Activated T-cell treated with anti-CD3 and anti-CD28 coated beads, Interleukin-2, amount 50 U/mL, for 4 hours (primary cell): ENCODE data around the gene MBOAT1. TPM values are rescaled to one million over a fixed set of nuclear protein-coding genes. Genes with fewer than 3 reads are reported as not detected.
"Not testable (repeated sequence)": the region's sequence is repeated elsewhere in the genome, so short reads cannot be mapped to it uniquely, and the experiment has no call there.

ENCODE experiments used
- ATAC-seq, 2 donors: fragments of 200-7000 bp; cut with Tn5 transposase; one replicate each; pipeline ENCODE4 v1.10.0; 2021
- DNase-seq: peaks from one replicate; pipeline ENCODE4 v3.0.0-alpha.2; 2020
- H3K27me3 Mint-ChIP-seq: one replicate; pipeline ENCODE4 v1.8.0; 2021; ENCODE audit warnings: low read depth, mixed read lengths
- H3K36me3 Mint-ChIP-seq: one replicate; pipeline ENCODE4 v1.8.0; 2022; ENCODE audit warnings: mixed read lengths; ENCODE audit not compliant: insufficient read depth
- H3K4me1 Mint-ChIP-seq: one replicate; pipeline ENCODE4 v1.8.0; 2021; ENCODE audit warnings: low read depth, mixed read lengths
- H3K4me3 Mint-ChIP-seq: one replicate; pipeline ENCODE4 v1.8.0; 2021; ENCODE audit warnings: mild to moderate bottlenecking, moderate library complexity, mixed read lengths
- H3K9me3 Mint-ChIP-seq: one replicate; pipeline ENCODE4 v1.8.0; 2021; ENCODE audit warnings: mixed read lengths
- total RNA-seq, 3 donors: library from RNA; stranded (reverse); gene quantifications; one replicate each; pipeline ENCODE4 v1.2.1, GENCODE V29; 2021

MBOAT1 gene
- total RNA-seq, 3 donors from 2014 or later = 2.2 to 5.1 (median 4.4) TPM

- no peak for ATAC-seq
- DNase-seq = no peak
- no peak overlapping the region for H3K4me3 Mint-ChIP-seq
- no peaks in the 10 kb centered on the region for H3K9me3 Mint-ChIP-seq
- no peaks in the 10 kb centered on the region for H3K4me1 Mint-ChIP-seq
- H3K36me3 Mint-ChIP-seq = peaks cover 4% of the 10 kb centered on the region
- H3K27me3 Mint-ChIP-seq = no peaks in the 10 kb centered on the region
Observed at GRCh38 chr6:20159781-20160540, 52.3 kb downstream of the MBOAT1 start.

- DNase-seq (no peak), ATAC-seq (no peak)
- Mint-ChIP-seq H3K27me3 (no peaks in the 10 kb centered on the region), H3K9me3 (no peaks in the 10 kb centered on the region), H3K36me3 (peaks cover 4% of the 10 kb centered on the region), H3K4me1 (no peaks in the 10 kb centered on the region), H3K4me3 (no peak overlapping the region)
Observed at GRCh38 chr6:20159098-20159497, 53.2 kb downstream of the MBOAT1 start.

GRCh38 chr6:20158676-20159075 is 53.6 kb downstream of the MBOAT1 start:
- ATAC-seq = no peak
- no peaks in the 10 kb centered on the region for H3K9me3 Mint-ChIP-seq
- DNase-seq = no peak
- no peak overlapping the region for H3K4me3 Mint-ChIP-seq
- no peaks in the 10 kb centered on the region for H3K4me1 Mint-ChIP-seq
- H3K36me3 Mint-ChIP-seq = peaks cover 4% of the 10 kb centered on the region
- H3K27me3 Mint-ChIP-seq = no peaks in the 10 kb centered on the region

DNA sequence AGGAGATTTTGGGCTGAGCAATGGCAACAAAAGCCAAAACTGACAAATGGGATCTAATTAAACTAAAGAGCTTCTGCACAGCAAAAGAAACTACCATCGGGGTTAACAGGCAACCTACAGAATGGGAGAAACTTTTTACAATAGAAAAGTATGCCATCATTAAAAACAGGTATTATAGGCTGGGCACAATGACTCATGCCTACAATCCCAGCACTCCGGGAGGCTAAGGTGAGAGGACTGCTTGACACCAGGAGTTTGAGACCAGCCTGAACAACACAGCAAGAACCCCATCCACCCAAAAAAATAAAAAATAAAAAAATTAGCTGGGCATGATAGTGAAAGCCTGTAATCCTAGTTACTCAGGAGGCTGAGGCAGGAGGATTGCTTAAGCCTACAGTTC is 55.4 kb downstream of the MBOAT1 start:
- no peak overlapping the region for H3K4me3 Mint-ChIP-seq
- H3K4me1 Mint-ChIP-seq = no peaks in the 10 kb centered on the region
- H3K27me3 Mint-ChIP-seq = no peaks in the 10 kb centered on the region
- H3K9me3 Mint-ChIP-seq = no peaks in the 10 kb centered on the region
- DNase-seq (no peak), ATAC-seq (no peak)
- H3K36me3 Mint-ChIP-seq = peaks cover 4% of the 10 kb centered on the region

GRCh38 chr6:20154753-20155152 is 57.5 kb downstream of the MBOAT1 start:
- DNase-seq (no peak), ATAC-seq (no peak)
- no peaks in the 10 kb centered on the region for H3K27me3 Mint-ChIP-seq
- no peak overlapping the region for H3K4me3 Mint-ChIP-seq
- peaks cover 14% of the 10 kb centered on the region for H3K36me3 Mint-ChIP-seq
- no peaks in the 10 kb centered on the region for H3K4me1 Mint-ChIP-seq
- no peaks in the 10 kb centered on the region for H3K9me3 Mint-ChIP-seq

DNA sequence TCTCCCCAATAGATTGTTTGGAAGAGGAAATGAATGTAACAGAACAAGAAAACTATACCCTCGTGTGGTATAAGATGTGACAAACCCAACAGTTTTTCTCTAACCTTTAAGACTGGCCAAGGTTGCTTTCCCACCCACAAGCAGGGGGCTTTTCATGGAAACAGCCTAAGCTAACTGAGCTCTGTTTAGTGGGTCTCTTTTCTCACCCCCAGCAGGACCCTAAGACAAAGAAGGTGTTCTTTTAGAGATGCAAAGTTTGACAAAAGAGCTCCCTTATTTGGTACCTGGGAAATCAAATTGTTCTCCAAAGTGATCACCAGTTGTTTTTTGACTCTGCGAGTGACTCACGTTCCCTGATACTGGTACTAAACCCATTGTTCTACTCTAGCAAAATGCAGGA is 59.1 kb downstream of the MBOAT1 start:
- peaks cover 20% of the 10 kb centered on the region for H3K36me3 Mint-ChIP-seq
- no peak for ATAC-seq
- no peaks in the 10 kb centered on the region for H3K4me1 Mint-ChIP-seq
- H3K27me3 Mint-ChIP-seq = no peaks in the 10 kb centered on the region
- no peak overlapping the region for H3K4me3 Mint-ChIP-seq
- H3K9me3 Mint-ChIP-seq = no peaks in the 10 kb centered on the region
- no peak for DNase-seq

GRCh38 chr6:20148433-20148832 is 63.8 kb downstream of the MBOAT1 start:
- ATAC-seq (no peak), DNase-seq (no peak)
- H3K27me3 Mint-ChIP-seq = no peaks in the 10 kb centered on the region
- H3K4me3 Mint-ChIP-seq = no peak overlapping the region
- H3K4me1 Mint-ChIP-seq = no peaks in the 10 kb centered on the region
- no peaks in the 10 kb centered on the region for H3K9me3 Mint-ChIP-seq
- peaks cover 31% of the 10 kb centered on the region for H3K36me3 Mint-ChIP-seq

- peaks cover 32% of the 10 kb centered on the region for H3K36me3 Mint-ChIP-seq
- ATAC-seq = no peak
Observed at GRCh38 chr6:20147469-20147868, 64.8 kb downstream of the MBOAT1 start.

DNA sequence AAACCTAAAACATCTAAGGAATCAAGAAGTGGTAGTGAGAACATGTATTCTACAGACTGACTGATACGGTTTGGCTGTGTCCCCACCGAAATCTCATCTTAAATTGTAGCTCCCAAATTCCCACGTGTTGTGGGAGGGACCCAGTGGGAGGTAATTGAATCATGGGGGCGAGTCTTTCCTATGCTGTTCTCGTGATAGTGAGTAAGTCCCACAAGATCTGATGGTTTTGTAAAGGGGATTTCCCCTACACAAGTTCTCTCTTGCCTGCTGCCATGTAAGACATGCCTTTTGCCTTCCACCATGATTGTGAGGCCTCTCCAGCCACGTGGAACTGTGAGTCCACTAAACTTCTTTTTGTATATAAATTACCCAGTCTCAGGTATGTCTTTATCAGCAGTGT is 65.4 kb downstream of the MBOAT1 start:
- not testable (repeated sequence) for DNase-seq, ATAC-seq, H3K9me3 Mint-ChIP-seq, H3K27me3 Mint-ChIP-seq, H3K4me3 Mint-ChIP-seq, H3K4me1 Mint-ChIP-seq
- peaks cover 32% of the 10 kb centered on the region for H3K36me3 Mint-ChIP-seq

More at GRCh38 chr6:20147469-20147868, 64.8 kb downstream of the MBOAT1 start:
- Mint-ChIP-seq H3K4me3 (no peak overlapping the region), H3K4me1 (no peaks in the 10 kb centered on the region), H3K9me3 (no peaks in the 10 kb centered on the region), H3K27me3 (no peaks in the 10 kb centered on the region)
- DNase-seq = no peak

DNA sequence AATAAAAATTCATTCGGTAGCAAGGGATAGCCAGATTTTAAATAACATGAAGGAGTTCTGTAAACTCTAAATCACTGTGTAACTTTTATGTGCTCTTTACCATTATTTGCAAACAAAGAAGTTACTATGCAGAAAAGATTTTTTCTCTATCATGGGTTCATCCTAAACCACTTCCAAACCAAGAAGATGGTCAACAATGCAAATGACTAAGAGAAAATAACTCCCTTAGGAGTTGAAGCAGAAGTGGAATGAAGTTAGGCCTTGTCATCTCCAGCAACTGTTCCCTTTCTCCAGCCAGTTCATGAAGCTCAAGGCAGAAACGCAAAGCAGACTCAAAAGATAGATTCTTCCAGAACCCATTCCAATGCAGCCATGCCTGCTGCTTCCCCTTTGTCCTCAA is 66.0 kb downstream of the MBOAT1 start:
- Mint-ChIP-seq H3K27me3 (no peaks in the 10 kb centered on the region), H3K4me1 (no peaks in the 10 kb centered on the region), H3K4me3 (no peak overlapping the region), H3K36me3 (peaks cover 30% of the 10 kb centered on the region), H3K9me3 (no peaks in the 10 kb centered on the region)
- ATAC-seq = no peak
- no peak for DNase-seq

DNA sequence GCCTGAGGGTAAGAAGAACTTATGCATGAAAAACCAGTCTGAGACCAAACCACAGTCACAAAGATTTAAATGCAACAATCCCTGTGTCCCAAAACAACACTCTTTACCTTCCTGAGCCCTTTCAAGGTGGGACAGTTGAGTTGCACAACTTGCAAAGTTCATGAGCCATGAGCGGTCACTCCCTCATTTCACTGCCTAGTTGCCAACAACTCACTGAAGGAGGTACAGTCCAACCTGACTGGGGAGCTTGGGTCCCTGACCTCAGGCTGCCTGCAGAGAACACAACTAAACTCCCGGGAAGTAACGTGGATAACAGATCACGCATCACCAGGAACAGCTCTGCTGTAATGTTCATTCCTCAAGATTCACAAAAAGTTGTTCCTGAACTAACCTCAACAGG is 69.4 kb downstream of the MBOAT1 start:
- DNase-seq = no peak
- Mint-ChIP-seq H3K9me3 (no peaks in the 10 kb centered on the region), H3K36me3 (peaks cover 26% of the 10 kb centered on the region), H3K27me3 (no peaks in the 10 kb centered on the region), H3K4me3 (no peak overlapping the region), H3K4me1 (no peaks in the 10 kb centered on the region)
- ATAC-seq = no peak

GRCh38 chr6:20141931-20142330 is 70.3 kb downstream of the MBOAT1 start:
- H3K36me3 Mint-ChIP-seq = peaks cover 25% of the 10 kb centered on the region
- no peaks in the 10 kb centered on the region for H3K4me1 Mint-ChIP-seq
- no peak for DNase-seq
- H3K27me3 Mint-ChIP-seq = no peaks in the 10 kb centered on the region
- no peak for ATAC-seq
- no peaks in the 10 kb centered on the region for H3K9me3 Mint-ChIP-seq
- no peak overlapping the region for H3K4me3 Mint-ChIP-seq

GRCh38 chr6:20139127-20139963 is 72.9 kb downstream of the MBOAT1 start:
- not testable (repeated sequence) for H3K4me1 Mint-ChIP-seq, H3K9me3 Mint-ChIP-seq, ATAC-seq, H3K27me3 Mint-ChIP-seq, DNase-seq, H3K4me3 Mint-ChIP-seq
- peaks cover 19% of the 10 kb centered on the region for H3K36me3 Mint-ChIP-seq

DNA sequence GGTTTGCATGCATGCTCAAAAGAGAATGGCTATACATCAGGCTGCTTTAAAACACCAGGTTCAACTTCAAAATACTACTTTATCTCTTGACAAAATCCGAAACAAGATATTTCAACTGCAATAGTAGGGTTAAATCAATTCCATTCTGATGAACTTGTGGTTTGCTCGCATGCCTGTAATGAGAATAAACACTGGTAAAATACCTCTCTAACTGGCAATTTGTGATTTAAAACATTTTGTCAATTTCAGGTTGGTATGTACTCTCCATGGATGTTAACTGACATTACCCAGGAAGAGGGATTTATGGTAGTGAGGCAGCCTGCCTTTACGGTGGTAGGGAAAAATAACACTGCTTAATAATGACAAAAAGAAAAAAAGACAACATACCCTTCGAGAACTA is 74.4 kb downstream of the MBOAT1 start:
- Mint-ChIP-seq H3K4me3 (no peak overlapping the region), H3K27me3 (no peaks in the 10 kb centered on the region), H3K4me1 (no peaks in the 10 kb centered on the region), H3K9me3 (no peaks in the 10 kb centered on the region), H3K36me3 (peaks cover 19% of the 10 kb centered on the region)
- DNase-seq = no peak
- ATAC-seq = no peak

GRCh38 chr6:20137240-20137639 is 75.0 kb downstream of the MBOAT1 start:
- H3K36me3 Mint-ChIP-seq = peaks cover 21% of the 10 kb centered on the region
- H3K9me3 Mint-ChIP-seq = no peaks in the 10 kb centered on the region
- no peak for DNase-seq
- ATAC-seq = no peak
- H3K27me3 Mint-ChIP-seq = no peaks in the 10 kb centered on the region
- H3K4me3 Mint-ChIP-seq = no peak overlapping the region
- H3K4me1 Mint-ChIP-seq = no peaks in the 10 kb centered on the region
